NT2/D1 (cell line): ENCODE measurements around the gene ATP6V1A.
A peak's percentile ranks its signal among the peaks of the same experiment; 100 is the strongest.

Source experiments
- DNase-seq: peaks from one replicate; pipeline ENCODE4 v3.0.0-alpha.2; 2011; ENCODE audit warnings: low read depth, low spot score
- H3K27me3 ChIP-seq: 2 replicates; pipeline ENCODE4 v1.6.0; 2011; ENCODE audit warnings: mild to moderate bottlenecking; ENCODE audit not compliant: insufficient read length, insufficient read depth
- H3K36me3 ChIP-seq: 2 replicates; pipeline ENCODE4 v1.6.1; 2011; ENCODE audit warnings: mild to moderate bottlenecking, low read length, mixed read lengths; ENCODE audit not compliant: insufficient read depth, insufficient read length
- H3K4me1 ChIP-seq: 2 replicates; pipeline ENCODE4 v1.5.1; 2011; ENCODE audit not compliant: insufficient read depth, insufficient read length
- H3K4me3 ChIP-seq: 2 replicates; pipeline ENCODE4 v1.5.1; 2011; ENCODE audit warnings: low read depth; ENCODE audit not compliant: insufficient read length
- H3K9ac ChIP-seq: 2 replicates; pipeline ENCODE4 v1.6.0; 2011; ENCODE audit warnings: low read depth; ENCODE audit not compliant: insufficient read length
- H3K9me3 ChIP-seq: 2 replicates; pipeline ENCODE4 v1.5.1; 2011; ENCODE audit warnings: mild to moderate bottlenecking, low read length; ENCODE audit not compliant: insufficient read depth
- SUZ12 ChIP-seq: IDR thresholded peaks from 2 replicates; pipeline ENCODE4 v1.6.1; 2011; ENCODE audit not compliant: insufficient read length, insufficient read depth; ENCODE audit errors: extremely low read depth
- YY1 ChIP-seq: IDR thresholded peaks from 2 replicates; pipeline ENCODE4 v1.6.1; 2011; ENCODE audit not compliant: insufficient read length, insufficient read depth
- ZNF274 ChIP-seq: IDR thresholded peaks from 2 replicates; pipeline ENCODE4 v1.6.1; 2011; ENCODE audit warnings: mild to moderate bottlenecking, low read depth, low read length

Gene ATP6V1A

DNA sequence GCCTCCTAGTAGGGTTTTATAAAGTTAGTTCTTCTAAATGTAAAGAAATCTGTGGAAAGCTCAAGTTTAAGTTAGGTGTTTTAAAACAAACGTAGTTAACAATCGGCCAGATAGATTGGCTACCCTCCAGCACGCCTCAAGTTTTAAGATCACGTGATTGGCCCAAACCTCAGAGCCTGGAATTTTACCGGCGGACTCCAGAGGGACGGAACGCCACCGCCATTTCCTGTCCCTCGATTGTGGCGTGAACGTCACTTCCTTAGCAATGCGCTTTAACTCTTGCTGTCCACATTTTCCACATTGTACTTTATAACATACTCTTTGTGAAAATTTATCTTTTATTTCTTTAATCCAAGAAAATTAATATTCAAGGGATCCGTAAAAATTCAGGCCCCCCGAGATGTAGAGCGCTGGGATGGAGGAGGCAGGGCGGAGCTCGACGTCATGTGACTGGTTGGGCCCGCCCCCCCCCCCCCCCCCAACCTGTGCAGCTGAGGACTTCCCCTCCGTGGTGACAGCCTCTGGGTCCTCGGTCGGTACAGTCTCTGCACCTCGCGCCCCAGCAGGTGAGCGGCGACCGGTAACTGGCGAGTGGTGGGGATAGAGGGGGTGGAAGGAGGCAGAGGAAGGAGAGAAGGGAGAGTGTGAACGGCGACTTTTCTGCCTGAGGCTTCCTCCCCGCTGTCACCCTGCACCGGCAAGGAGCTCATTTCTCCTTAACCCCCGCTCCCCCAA, at the start of gene ATP6V1A:
Gene ATP6V1A (plus strand): TSS at position 488 of the 735 bp plus-strand sequence. CDS start 31,719 bp downstream, outside the sequence.
- TF ChIP-seq ZNF274 (no peak), SUZ12 (no peak)
- peak; percentile 90 for DNase-seq

GRCh38 chr3:113697500-113698090, 49.2 kb upstream of the ATP6V1A start:
- peaks cover 2% of the 10 kb centered on the region for H3K4me1 ChIP-seq
- DNase-seq: no peak

More for the DNA sequence above, at the start of gene ATP6V1A:
- peaks cover 23% of the 10 kb centered on the region for H3K36me3 ChIP-seq
- peak within 1 kb of the TSS; percentile 97 for H3K9ac ChIP-seq
- peak within 1 kb of the TSS; percentile 93 for H3K4me3 ChIP-seq
- H3K4me1 ChIP-seq: no peaks in the 10 kb centered on the region
- no peaks in the 10 kb centered on the region for H3K9me3 ChIP-seq
- no peaks in the 10 kb centered on the region for H3K27me3 ChIP-seq

DNA sequence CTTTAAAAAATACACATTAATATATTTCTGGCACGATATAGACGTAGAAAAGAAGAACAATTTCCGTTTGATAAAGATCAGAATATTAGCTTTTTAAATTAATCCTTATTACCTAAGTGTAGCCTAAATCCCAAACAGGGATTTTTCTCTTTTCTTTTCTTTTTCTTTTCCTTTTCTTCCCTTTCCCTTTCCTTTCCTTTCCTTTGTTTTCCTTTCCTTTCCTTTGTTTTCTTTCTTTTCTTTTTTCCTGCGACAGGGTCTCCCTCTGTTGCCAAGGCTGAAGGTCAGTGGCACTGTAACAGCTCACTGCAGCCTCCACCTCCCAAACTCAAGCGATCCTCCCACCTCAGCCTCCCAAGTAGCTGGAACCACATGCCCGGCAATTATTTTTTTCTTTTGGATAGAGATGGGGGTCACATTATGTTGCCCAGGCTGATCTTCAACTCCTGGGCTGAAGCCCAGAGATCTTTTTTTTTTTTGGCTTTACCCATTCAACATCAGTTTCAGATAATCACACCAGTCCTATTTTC, 48.6 kb upstream of the ATP6V1A start:
- Histone ChIP-seq H3K9ac (no peak overlapping the region), H3K9me3 (no peaks in the 10 kb centered on the region), H3K4me3 (no peak overlapping the region), H3K27me3 (no peaks in the 10 kb centered on the region), H3K36me3 (no peaks in the 10 kb centered on the region), H3K4me1 (peaks cover 2% of the 10 kb centered on the region)
- TF ChIP-seq SUZ12 (no peak), ZNF274 (no peak), YY1 (no peak)
- DNase-seq: no peak

More at GRCh38 chr3:113697500-113698090, 49.2 kb upstream of the ATP6V1A start:
- H3K27me3 ChIP-seq: no peaks in the 10 kb centered on the region
- TF ChIP-seq SUZ12 (no peak), ZNF274 (no peak), YY1 (no peak)
- H3K36me3 ChIP-seq: no peaks in the 10 kb centered on the region
- peak overlapping the region; percentile 71 for H3K4me3 ChIP-seq
- peak overlapping the region; percentile 86 for H3K9ac ChIP-seq
- no peaks in the 10 kb centered on the region for H3K9me3 ChIP-seq

DNA sequence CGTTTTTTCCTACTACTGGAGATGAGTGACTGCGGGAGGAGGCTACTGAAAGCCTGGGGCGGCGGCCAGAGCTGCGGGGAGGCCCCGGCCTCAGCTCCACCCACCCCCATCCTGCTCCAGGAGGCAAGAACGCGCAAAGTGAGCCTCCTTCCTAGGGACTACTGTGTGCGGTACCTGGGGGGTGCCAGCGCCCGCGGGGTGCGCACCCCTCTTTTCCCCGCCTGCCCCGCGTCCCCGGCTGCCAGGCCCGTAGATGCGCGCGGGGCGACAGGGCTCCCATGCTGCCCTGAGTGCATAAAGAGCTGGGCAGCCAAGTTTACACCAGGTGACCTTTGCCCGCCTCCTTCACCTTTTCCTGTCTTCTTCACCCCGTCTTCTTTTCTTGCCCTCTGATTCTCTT, 47.9 kb upstream of the ATP6V1A start:
- TF ChIP-seq SUZ12: no peak
- TF ChIP-seq ZNF274: no peak
- no peak for TF ChIP-seq YY1
- Histone ChIP-seq H3K4me3 (no peak overlapping the region), H3K36me3 (no peaks in the 10 kb centered on the region), H3K27me3 (no peaks in the 10 kb centered on the region), H3K4me1 (peaks cover 2% of the 10 kb centered on the region), H3K9me3 (no peaks in the 10 kb centered on the region), H3K9ac (no peak overlapping the region)
- DNase-seq: no peak

- Histone ChIP-seq H3K9ac (no peak overlapping the region), H3K36me3 (no peaks in the 10 kb centered on the region), H3K27me3 (no peaks in the 10 kb centered on the region), H3K9me3 (no peaks in the 10 kb centered on the region), H3K4me1 (no peaks in the 10 kb centered on the region), H3K4me3 (no peak overlapping the region)
- TF ChIP-seq SUZ12 (no peak), YY1 (no peak), ZNF274 (no peak)
- no peak for DNase-seq
Measured at GRCh38 chr3:113707835-113708234, 39.0 kb upstream of the ATP6V1A start.

DNA sequence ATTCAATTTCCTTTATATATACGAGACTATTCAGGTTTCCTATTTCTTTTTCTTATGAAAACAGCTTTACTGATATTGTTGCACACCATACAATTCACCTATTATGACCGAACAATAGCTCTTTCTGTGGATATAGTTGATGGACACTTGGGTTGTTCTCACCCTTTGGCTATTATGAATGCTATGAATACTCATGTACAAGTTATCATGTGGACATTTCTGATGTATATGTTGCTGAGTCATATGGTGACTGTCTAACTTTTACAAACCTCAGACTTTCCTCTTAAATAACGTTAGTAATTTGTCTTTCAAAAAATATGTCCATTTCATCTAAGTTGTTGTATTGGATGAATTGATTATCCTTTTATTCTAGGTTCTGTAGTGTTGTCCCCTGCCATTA, 34.7 kb upstream of the ATP6V1A start:
- no peak for DNase-seq
- Histone ChIP-seq H3K27me3 (no peaks in the 10 kb centered on the region), H3K4me1 (no peaks in the 10 kb centered on the region), H3K9ac (no peak overlapping the region), H3K4me3 (no peak overlapping the region), H3K36me3 (peaks cover 7% of the 10 kb centered on the region), H3K9me3 (no peaks in the 10 kb centered on the region)
- TF ChIP-seq YY1 (no peak), ZNF274 (no peak), SUZ12 (no peak)

- no peak for DNase-seq
- no peak for TF ChIP-seq ZNF274
- no peak overlapping the region for H3K4me3 ChIP-seq
- no peaks in the 10 kb centered on the region for H3K27me3 ChIP-seq
- H3K4me1 ChIP-seq: peaks cover 2% of the 10 kb centered on the region
- peaks cover 22% of the 10 kb centered on the region for H3K36me3 ChIP-seq
- H3K9ac ChIP-seq: no peak overlapping the region
- no peaks in the 10 kb centered on the region for H3K9me3 ChIP-seq
Measured at GRCh38 chr3:113714702-113715101, 32.1 kb upstream of the ATP6V1A start.
